RCC 7860 (cell line): ENCODE data around the gene ZDHHC18.
"Not testable (repeated sequence)": the region's sequence is repeated elsewhere in the genome, so short reads cannot be mapped to it uniquely, and the experiment has no call there.

Source experiments
- DNase-seq: peaks from one replicate; pipeline ENCODE4 v3.0.0-alpha.2; 2015; ENCODE audit warnings: low spot score
- FAIRE-seq: peaks from 2 replicates; lab custom pipeline; 2012; peaks lifted over from hg19 to GRCh38; lab: Jason Lieb, UNC

Gene ZDHHC18

DNA sequence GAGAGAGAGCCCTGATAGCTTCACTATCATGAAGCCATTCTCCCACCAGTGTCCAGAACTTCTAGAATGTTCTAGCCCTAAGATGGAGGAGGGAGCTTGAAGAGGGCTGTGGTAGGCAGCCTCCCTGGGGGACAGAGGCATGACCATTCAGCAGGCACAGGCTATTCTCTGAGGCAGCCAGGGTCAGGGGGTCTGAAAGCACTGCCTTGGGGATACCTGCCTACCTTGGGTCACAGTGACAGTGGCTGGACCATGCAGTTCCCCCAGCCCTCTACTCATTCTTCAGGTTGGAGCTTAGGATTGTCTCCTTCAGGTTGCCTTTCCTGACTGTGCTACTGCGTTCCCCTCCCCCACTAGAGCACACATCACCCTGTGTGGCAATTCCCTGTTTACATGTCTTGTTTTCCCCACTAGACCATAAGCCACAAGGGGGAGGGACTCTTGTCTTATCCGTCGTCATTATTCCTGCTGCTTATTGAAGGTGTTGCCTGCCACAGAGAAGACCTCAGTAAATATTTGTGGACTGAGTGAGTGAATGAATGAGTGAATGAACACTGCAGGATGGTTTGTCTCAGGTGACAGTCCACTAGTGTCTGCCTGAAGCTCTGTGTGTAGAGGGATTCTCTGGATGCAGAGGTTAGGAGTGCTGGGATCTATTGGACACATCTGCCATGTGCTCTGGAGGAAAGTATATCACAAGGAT lies 5.2 kb downstream of the ZDHHC18 start:
- FAIRE-seq (no peak), DNase-seq (no peak)

DNA sequence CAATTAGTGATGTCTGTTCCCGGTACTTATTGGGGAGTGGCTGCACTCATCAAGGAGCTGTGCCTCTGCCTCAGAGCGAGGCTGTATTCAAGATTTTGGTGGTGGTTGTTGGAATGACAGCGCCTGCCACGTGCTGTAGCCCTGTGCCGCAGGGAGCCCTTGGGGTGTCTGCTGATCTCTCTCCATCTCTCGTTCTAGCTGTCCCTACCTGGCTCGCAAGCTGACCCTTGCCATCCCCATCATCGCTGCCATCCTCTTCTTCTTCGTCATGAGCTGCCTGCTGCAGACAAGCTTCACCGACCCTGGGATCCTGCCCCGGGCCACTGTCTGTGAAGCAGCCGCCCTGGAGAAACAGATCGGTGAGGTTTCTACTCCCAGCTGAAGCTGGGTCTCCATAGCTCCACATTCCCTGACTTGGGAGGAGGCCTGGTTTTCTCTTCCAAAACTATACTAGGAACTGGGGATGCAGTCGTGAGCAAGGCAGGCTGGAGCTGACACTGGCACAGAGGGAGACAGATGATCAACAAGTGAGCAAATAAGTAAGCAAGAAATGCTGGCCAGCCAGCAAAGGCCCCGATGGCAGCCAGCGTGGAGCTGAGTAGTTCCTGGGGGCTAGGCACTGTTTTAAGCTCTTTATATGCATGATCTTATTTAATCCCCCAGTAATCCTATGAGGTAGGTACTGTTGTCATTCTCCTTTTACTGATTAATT lies 5.9 kb downstream of the ZDHHC18 start:
- FAIRE-seq (no peak), DNase-seq (no peak)

DNA sequence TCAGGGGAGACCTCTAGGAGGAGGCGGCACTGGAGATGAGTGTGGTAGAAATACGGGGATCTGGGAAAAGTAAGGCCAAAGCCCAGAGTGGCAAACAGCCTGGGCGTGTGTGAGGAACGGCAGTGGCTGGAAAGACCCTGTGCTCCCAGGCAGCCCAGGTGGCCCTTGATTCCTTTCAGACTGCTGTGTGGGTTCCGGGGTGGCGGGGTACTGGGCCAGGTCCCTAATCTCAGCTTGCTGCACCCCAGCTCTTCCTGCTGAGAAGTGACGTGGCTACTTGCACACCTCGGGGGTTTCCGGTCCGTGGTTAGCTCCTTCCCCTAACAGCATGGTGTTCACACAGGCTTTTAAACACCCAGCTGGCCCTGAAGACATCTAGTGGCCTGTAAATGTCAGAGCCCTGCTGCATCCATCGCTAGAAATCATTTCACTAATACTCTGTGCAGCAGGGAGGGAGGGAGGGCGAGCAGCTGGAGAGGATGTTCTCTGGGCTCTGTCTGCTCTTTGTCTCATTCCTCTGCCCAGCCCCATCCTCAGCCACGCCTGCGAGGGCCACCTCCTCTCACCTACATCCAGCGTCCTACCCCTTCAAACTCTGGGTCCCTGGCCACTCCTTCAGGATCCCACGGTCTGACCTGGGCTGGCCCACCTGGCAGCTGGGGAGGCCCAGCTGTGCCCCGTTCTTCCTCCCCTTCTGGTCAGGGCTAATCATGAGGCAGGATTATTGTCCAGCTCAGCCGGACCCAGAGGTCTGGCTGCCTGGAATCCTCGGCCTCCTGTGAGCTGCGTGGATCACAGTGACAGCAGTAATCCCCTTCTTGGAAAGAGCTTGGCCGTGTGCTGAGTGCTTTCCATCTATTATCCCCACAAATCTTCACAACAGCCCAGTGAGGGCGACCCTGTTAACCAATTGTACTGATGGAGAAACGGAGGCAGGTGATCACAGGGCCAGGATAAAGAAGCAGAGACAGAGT lies 7.2 kb downstream of the ZDHHC18 start:
- no peak for FAIRE-seq
- DNase-seq = no peak

DNA sequence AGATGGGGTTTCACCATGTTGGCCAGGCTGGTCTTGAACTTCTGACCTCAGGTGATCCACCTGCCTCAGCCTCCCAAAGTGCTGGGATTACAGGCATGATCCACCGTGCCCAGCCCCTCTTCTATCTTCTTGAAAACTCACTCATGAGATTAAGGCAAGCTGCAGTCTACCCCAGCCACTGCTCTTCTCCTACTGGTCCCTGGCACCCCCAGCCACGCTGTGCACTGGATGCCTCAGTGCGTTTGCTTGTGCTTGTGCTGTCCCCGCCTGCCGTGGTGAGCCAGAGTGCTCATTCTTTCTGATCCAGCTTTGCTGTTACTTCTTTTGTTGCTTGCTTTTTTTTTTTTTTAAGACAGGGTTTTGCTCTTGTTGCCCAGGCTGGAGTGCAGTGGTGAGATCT lies 11.2 kb downstream of the ZDHHC18 start:
- not testable (repeated sequence) for FAIRE-seq, DNase-seq

DNA sequence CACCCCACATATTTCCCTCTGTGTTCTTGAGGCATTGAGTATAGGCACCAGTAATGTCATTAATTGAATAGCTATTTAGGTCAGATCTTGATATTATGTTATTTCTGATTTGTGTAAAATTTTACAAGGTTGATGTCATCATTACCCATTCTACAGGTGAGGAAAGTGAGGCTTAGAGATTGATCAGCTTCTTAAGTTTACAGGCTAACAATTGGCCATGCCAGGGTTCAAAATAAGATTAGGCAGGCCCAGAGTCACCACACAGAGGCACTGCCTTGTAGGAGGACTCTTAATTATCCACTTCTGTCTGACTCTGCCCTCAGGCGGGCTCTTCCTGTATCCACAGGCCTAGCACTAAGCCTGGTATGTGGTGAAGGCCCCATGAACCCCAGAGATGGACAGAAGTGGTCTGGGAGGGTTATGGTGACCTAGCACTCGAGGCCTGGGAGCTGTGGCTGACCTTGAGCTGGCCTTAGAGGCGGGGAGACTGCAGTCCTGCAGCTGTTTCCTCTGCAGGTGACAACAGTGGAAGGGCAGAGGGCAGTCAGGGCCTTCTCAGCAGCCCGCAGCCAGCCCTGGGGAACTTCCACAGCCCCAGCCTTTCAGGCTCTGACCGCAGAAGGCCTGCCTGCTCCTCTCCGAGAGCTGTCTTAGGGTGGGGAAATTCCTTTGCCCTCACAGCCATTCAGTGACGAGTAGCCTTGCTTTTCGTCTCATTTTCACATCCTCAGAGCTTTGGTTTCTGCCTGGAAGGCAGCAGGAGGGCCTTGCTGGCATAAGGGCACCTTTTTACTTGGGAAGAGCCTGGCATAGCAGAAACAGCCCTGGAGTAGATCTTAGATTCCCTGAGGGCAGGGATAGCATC lies 12.2 kb downstream of the ZDHHC18 start:
- no peak for DNase-seq
- no peak for FAIRE-seq

DNA sequence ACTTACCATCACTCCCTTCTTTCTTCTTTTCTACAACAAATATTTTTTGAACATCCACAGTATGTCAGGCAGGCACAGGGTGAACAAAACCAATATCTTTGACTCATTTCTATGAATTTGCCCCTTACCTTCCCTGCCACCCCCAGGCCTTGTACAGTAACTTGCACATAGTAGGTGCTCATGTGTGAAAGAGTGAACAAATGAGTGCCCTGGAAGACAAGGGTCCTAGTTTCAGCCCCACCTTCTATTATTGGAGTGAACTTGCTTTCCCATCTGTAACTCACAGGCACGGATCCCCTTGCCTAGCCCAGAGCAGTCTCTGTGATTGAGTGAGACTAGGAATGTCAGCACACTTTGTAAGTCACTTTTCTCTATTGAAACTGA lies 12.8 kb downstream of the ZDHHC18 start:
- FAIRE-seq = no peak
- DNase-seq = no peak

DNA sequence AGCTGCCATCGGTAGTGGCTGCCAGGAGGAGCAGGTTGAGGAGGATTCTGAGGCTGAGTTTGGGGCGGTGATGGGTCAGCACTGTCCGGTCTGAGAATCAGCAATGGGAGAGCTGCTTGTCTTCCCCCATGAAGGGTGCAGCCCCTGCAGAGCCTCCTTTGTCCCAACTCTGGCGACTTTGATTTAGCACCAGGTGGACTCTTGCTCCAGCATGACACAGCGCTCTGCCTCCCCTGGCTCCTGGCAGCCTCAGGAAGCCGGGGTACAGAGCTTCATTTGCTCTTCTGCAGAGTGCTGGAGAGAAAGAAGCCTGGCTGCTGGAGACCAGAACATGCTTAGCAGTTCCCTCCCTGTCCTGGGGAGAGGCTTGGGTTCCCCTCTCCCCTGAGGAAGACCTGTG lies 13.3 kb downstream of the ZDHHC18 start:
- FAIRE-seq = no peak
- no peak for DNase-seq

DNA sequence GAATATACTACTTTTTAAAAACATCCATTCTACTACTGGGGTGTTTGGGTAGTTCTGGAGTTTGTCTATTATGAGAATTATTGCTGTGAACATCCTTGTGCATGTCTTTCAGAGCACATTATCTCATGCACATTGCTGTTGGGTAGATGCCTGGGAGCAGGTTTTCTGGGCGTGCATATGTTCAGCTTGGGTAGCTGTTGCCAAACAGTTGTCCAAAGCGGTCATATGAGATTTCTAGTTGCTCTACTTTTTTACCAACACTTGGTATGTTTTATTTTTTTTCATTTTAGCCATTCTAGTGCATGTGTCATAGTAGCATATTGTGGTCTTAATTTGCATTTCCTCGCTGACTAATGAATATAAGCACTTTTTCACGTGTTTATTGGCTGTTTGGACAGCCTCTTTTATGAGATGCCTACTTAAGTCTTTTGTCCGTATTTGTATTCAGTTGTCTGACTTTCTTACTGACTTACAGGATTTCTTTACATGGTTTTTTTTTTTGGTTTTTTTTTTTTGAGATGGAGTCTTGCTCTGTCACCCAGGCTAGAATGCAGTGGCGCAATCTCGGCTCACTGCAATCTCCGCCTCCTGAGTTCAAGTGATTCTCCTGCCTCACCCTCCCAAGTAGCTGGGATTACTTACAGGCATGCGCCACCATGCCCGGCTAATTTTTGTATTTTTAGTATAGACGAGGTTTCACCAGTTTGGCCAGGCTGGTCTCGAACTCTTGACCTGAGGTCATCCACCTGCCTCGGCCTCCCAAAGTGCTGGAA lies 18.1 kb downstream of the ZDHHC18 start:
- DNase-seq (no peak), FAIRE-seq (no peak)

DNA sequence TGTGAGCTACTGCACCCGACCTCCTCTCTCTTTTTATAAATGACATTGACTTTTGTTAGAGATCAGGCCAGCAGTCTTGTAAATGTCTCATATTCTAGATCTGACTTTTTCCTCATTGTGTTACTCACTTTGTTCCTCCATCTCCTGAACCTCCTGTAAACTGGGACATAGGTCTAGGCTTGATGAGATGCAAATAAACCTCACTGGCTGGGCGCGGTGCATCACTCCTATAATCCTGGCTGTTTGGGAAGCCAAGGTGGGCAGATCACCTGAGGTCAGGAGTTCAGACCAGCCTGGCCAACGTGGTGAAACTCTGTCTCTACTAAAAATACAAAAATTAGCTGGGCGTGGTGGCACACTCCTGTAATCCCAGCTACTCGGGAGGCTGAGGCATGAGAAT lies 21.3 kb downstream of the ZDHHC18 start:
- DNase-seq, FAIRE-seq: not testable (repeated sequence)

DNA sequence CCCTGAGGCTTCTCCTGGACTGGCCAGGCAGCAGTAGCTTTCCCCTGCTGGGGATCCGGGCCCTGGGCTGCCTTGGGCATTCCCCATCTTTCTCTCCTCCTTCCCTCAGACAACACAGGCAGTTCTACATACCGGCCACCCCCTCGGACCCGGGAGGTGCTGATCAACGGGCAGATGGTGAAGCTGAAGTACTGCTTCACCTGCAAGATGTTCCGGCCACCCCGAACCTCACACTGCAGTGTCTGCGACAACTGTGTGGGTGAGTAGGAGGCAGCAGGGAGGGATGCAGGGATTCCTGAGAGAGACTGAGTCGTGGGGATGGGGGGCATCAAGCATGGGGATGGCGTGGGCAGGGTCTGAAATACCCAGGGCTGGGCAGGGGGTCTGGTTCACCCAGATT lies 22.0 kb downstream of the ZDHHC18 start:
- DNase-seq = no peak
- FAIRE-seq = no peak

DNA sequence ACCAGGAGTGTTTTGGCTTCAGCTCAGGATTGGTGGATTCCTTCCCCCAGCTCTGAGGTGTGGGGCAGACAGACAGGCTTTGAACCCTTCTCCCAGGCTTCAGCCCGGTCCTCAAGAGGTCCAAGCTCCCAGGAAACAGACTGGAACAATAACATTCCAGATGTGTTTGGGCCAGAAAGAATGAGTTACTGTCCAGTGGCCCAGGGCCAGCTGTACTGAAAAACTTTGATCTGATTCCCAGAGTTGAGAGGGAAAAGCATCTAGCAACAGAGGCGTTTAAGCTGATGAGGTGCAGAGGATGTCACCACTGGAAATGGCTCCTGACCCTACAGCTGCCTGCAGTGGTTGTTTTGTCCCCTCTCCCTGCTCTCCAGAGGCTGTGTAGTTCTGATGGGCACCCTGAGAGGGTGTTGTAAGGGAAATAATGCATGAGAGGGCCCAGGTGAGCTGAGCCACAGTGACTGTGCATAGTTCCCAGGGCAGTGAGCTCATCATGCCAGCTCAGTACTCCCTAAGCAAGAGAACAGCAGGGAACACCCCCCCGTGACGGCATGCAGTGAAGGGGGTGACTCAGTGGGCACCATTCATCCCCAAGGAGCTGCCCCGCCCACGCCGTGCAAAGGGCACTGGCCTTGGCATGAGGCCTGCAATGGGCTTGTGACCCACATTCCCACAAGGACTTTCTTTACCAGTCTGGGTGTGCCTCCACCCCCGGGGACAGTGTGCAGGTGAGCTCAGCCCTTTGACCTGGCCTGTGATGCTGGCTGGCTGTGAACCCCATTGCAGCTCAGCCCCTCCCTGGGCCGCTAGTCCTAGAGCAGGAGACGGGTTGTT lies 22.7 kb downstream of the ZDHHC18 start:
- FAIRE-seq (peak; percentile 90), DNase-seq (peak; percentile 93)

DNA sequence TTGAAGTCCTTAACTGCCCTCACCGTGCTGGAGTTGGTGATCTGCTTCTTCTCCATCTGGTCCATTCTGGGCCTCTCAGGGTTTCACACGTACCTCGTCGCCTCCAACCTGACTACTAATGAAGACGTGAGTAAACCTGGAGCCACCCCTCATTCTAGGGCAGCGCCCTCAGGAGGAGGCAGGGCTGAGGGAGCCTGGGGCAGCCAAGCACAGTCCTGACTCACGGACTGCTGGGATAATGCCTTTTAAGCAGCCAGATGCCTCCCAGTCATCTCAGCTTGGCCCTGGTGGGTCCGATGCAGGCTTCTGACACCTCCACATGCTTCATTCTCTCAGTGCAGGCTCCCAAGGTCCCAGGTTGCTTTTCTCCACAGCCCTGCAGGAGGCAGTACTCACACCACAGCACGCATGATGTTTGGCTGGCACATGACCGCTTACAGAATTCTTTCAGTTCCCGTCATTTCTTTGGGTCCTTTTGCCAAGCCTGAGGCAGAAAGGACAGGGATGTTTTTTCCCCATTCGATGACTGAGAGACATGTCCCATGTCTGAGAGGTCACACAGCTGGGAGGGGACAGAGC lies 24.7 kb downstream of the ZDHHC18 start:
- DNase-seq (no peak), FAIRE-seq (no peak)

DNA sequence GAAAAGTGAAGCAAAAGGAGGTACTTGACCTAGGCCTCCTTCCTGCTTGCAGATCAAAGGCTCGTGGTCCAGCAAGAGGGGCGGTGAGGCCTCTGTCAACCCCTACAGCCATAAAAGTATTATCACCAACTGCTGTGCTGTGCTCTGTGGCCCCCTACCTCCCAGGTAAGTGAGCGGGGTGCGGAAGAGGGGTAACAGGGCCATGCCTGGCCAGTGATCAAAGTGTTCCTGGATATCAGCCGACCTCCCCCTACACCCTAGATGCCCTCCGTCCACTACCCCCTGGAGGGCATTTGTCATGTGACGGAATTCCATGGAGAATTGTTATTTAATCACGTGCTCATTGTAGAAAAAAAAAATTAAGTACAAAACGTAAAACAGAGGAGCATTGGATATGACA lies 26.2 kb downstream of the ZDHHC18 start:
- FAIRE-seq = no peak
- DNase-seq = no peak

DNA sequence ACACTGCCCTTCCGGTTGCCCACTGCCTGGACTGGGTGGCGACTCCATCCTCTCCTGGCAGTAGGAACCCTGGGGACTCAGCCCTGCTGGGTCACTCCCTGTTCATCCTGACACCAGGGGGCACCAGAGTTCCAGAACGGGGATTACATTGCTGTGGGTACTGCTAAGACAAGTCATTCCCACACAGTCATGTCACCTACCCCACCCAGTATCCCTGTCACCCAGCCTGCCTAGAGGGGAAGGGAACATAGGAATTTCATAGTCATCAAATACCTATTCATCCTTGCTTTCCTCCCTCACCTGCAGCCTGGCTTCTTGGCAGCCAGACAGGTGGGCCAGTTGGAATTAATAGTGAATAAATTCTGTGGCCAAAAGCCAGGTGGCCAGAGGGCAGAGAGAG lies 26.7 kb downstream of the ZDHHC18 start:
- peak; percentile 85 for DNase-seq
- FAIRE-seq = peak; percentile 67

DNA sequence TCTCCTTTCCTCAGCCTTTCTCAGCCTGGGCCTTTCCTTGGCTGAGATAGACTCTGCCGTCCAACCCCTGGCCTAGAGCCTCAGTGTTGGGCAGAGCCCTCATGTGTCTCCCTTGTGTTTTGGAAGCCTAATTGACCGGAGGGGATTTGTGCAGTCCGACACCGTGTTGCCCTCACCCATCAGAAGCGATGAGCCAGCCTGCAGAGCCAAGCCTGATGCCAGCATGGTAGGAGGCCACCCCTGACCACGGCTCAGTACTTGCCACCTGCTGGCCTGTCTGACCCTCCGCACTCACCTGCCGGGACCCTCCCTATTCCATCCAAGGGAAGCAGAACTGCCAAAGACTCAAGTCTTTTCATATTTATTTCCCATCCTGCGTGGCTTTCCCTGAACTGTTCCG lies 27.1 kb downstream of the ZDHHC18 start:
- FAIRE-seq = no peak
- DNase-seq = no peak

DNA sequence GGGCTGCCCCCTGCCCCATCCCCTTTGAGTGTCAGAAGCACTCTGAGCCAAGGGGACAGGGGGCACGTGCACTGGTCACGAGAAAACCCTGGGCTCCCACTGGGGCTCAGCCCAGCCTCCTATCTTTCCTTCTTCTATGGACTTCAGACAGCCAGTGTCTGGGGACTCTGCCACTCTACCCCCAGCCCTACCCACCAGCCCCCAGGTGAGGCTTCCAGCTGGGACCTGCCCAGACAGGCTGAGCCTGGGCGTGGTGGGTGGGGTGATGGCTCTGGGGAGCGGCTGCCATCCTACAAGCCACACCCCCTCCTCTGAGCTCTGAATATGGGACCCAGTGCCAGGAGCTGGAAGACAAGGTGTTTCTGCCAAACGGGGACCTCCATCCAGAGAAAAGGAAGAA lies 28.4 kb downstream of the ZDHHC18 start:
- FAIRE-seq (no peak), DNase-seq (no peak)

DNA sequence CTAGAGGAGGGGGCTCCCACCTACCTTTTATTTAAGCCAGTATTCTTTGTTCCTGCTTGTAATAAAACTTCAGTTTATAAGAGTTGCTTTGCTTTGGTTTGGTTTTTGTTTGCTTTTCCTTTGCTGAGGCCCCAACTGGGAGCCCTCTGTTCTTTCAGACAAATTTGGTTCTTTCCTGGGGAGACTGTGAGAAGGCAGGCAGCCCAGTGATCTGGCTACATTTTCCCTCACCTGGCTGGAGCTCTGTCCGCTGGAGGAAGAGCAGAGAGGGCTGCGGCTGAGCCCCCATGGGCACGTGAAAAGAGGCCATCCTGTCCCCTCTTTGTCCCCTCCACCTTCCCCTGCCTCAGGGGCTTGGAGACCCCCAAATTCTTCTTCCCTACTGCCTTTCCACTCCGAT lies 29.1 kb downstream of the ZDHHC18 start:
- DNase-seq (no peak), FAIRE-seq (no peak)

DNA sequence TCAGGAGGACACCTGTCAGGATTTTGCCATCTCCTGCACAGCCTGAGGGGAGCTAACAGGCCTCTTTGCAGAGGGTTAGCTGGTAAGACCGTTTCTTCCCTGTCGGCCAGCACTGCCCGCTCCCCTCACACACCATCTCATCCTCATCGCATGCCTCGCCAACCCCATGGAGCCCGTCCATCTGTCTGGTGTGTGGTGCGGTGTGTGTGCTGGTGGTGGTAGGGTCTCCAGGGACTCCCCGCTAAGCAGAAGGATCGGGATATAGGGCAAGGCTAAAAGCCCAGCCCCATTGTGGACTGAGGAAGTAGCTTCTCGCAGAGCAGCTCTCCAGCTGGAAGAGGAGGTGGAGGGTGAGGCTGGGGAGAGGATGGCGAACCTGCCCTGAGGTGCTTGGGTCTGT lies 29.7 kb downstream of the ZDHHC18 start:
- DNase-seq (no peak), FAIRE-seq (no peak)
